ENCODE results near the gene SELENOS. TPM values are rescaled to one million over a fixed set of nuclear protein-coding genes. Genes with fewer than 3 reads are reported as not detected.

The SELENOS gene
- total and polyA plus RNA-seq, 8 donors = 37.4 to 184 (median 74.7) TPM

GRCh38 chr15:101266034-101266433, 11.3 kb downstream of the SELENOS start:
- peaks cover 8 to 23% (median 23%) of the 10 kb centered on the region in 4 donors for H3K36me3 ChIP-seq
- no peaks in the 10 kb centered on the region for H3K9me3 ChIP-seq
- DNase-seq = peak in 1 of 2 donors; percentile 35
- peak overlapping the region in 4 of 5 donors; percentile 6 to 68 (median 64) for H3K27ac ChIP-seq
- intact Hi-C loops (cut with DNase I; ENCODE audit: low total_unique reads) = no loop called here
- 35 to 60% (median 42%) methylated on average over 3 of the region's 3 CpGs for whole genome bisulfite sequencing, 5 donors
- H3K4me1 ChIP-seq = peaks cover 4 to 13% (median 6%) of the 10 kb centered on the region in 4 donors
- no peak overlapping the region for H3K4me3 ChIP-seq
- H3K27me3 ChIP-seq = no peaks in the 10 kb centered on the region
- TF ChIP-seq POLR2A (IDR thresholded peaks at IDR 0.05) (no peak), EP300 (IDR thresholded peaks at IDR 0.05) (no peak), POLR2AphosphoS5 (IDR thresholded peaks at IDR 0.05) (peak in 1 of 3 donors; percentile 19)
- TF ChIP-seq, protein P1, sequence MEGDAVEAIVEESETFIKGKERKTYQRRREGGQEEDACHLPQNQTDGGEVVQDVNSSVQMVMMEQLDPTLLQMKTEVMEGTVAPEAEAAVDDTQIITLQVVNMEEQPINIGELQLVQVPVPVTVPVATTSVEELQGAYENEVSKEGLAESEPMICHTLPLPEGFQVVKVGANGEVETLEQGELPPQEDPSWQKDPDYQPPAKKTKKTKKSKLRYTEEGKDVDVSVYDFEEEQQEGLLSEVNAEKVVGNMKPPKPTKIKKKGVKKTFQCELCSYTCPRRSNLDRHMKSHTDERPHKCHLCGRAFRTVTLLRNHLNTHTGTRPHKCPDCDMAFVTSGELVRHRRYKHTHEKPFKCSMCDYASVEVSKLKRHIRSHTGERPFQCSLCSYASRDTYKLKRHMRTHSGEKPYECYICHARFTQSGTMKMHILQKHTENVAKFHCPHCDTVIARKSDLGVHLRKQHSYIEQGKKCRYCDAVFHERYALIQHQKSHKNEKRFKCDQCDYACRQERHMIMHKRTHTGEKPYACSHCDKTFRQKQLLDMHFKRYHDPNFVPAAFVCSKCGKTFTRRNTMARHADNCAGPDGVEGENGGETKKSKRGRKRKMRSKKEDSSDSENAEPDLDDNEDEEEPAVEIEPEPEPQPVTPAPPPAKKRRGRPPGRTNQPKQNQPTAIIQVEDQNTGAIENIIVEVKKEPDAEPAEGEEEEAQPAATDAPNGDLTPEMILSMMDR (IDR thresholded peaks at IDR 0.05) = no peak

DNA sequence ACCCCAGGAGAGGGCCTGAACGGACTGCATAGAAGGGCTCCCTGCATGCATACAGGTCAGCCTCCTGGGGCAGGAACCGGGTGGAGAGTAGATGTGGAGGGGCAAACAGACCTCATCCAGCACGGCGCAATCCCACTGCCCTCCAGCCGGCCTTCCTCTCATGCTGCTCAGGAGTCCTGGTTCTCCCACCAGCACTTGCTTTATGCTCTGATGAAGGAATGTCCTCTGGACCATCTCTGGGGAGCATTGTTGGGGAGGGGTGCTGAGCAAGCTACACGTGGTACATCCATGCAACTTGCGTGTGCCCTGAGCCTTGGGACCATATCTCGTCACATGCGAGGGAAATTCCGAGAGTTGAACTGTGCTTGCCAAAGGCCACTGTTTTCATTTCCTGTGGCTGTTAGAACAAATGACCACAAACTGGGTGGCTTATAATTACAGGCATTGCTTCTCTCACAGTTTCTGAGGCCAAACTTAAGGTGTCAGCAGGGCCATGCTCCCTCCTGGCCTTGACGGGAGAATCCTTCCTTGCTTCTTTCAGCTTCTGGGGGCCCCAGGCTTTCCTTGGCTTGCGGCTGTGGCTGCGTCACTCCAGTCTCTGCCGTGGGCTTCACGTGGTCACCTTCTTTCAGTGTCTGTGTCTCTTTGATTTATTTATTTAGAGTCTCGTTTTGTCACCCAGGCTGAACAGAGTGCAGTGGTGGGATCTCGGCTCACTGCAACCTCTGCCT, 12.2 kb downstream of the SELENOS start:
- Histone ChIP-seq H3K36me3 (peaks cover 0 to 14% (median 13%) of the 10 kb centered on the region in 4 donors), H3K27ac (peak overlapping the region in 2 of 5 donors; percentile 34 to 67), H3K9me3 (no peaks in the 10 kb centered on the region), H3K27me3 (no peaks in the 10 kb centered on the region), H3K4me3 (no peak overlapping the region), H3K4me1 (peaks cover 4 to 13% (median 6%) of the 10 kb centered on the region in 4 donors)
- 72 to 84% (median 77%) methylated on average over 17 of the region's 17 CpGs for WGBS, 5 donors
- TF ChIP-seq EP300 (IDR thresholded peaks at IDR 0.05) = no peak
- no peak for TF ChIP-seq POLR2A (IDR thresholded peaks at IDR 0.05)
- no peak for TF ChIP-seq POLR2AphosphoS5 (IDR thresholded peaks at IDR 0.05)
- TF ChIP-seq, protein P1 (IDR thresholded peaks at IDR 0.05) = no peak
- DNase-seq = peak in 1 of 2 donors; percentile 50
- intact Hi-C loops (cut with DNase I; ENCODE audit: low total_unique reads) = loop anchor here (5.0 kb wide), 1 partner anchor 253 kb away; no protein-coding TSS in a partner anchor

DNA sequence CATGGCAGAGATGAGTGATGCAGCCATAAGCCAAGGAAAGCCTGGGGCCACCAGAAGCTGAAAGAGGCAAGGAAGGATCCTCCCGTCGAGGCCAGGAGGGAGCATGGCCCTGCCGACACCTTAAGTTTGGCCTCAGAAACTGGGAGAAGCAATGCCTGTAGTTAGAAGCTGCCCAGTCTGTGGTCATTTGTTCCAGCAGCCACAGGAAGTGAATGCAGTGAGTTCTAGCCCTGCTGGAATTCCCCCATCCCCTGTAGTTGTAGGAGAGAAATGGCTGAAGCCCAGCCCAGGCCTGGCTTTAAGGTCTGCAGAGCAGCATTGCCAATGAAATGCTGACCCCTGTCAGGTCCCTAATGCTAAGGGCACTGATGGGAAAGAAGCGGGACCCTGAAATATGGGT, 13.3 kb downstream of the SELENOS start:
- H3K27me3 ChIP-seq = no peaks in the 10 kb centered on the region
- H3K9me3 ChIP-seq = no peaks in the 10 kb centered on the region
- 77 to 92% (median 90%) methylated on average over 3 to 4 of the region's 4 CpGs for WGBS, 5 donors
- intact Hi-C loops (cut with DNase I; ENCODE audit: low total_unique reads) = loop anchor here (5.0 kb wide), 1 partner anchor 252 kb away; no protein-coding TSS in a partner anchor
- H3K36me3 ChIP-seq = peaks cover 0 to 3% (median 3%) of the 10 kb centered on the region in 4 donors
- H3K4me1 ChIP-seq = peaks cover 4 to 13% (median 6%) of the 10 kb centered on the region in 4 donors
- H3K4me3 ChIP-seq = no peak overlapping the region
- DNase-seq = peak in 1 of 2 donors; percentile 27
- H3K27ac ChIP-seq = no peak overlapping the region
- TF ChIP-seq POLR2A (IDR thresholded peaks at IDR 0.05) (no peak), POLR2AphosphoS5 (IDR thresholded peaks at IDR 0.05) (no peak), EP300 (IDR thresholded peaks at IDR 0.05) (no peak)
- TF ChIP-seq, protein P1 (IDR thresholded peaks at IDR 0.05) = no peak

GRCh38 chr15:101262551-101262950, 14.7 kb downstream of the SELENOS start:
- WGBS, 5 donors = 80 to 89% (median 85%) methylated on average over 4 of the region's 4 CpGs
- Histone ChIP-seq H3K27ac (no peak overlapping the region), H3K36me3 (no peaks in the 10 kb centered on the region), H3K4me3 (no peak overlapping the region), H3K27me3 (no peaks in the 10 kb centered on the region), H3K9me3 (no peaks in the 10 kb centered on the region), H3K4me1 (peaks cover 4 to 13% (median 12%) of the 10 kb centered on the region in 4 donors)
- no peak for TF ChIP-seq POLR2AphosphoS5 (IDR thresholded peaks at IDR 0.05)
- TF ChIP-seq, protein P1 (IDR thresholded peaks at IDR 0.05) = no peak
- TF ChIP-seq POLR2A (IDR thresholded peaks at IDR 0.05) = no peak
- TF ChIP-seq EP300 (IDR thresholded peaks at IDR 0.05) = no peak
- no peak for DNase-seq
- intact Hi-C loops (cut with DNase I; ENCODE audit: low total_unique reads) = loop anchor here (5.0 kb wide), 1 partner anchor 250 kb away; no protein-coding TSS in a partner anchor
